H1 (cell line): Measurements from ENCODE around the gene NFATC1. TPM values are rescaled to one million over a fixed set of nuclear protein-coding genes. Genes with fewer than 3 reads are reported as not detected.

Experiments
- CTCF ChIA-PET: fragments of 300-600 bp; sonication (Branson Sonifier 250); formaldehyde crosslinking; loops from one replicate; lab custom pipeline; 2021; ENCODE audit not compliant: partially characterized antibody; lab: Charles Lee
- POLR2A ChIA-PET: fragments of 300-600 bp; sonication (Branson Sonifier 250); formaldehyde crosslinking; loops from one replicate; lab custom pipeline; 2021; ENCODE audit warnings: inconsistent platforms; ENCODE audit not compliant: partially characterized antibody; lab: Charles Lee
- DNase-seq, 2 experiments: peaks; one replicate each; pipeline versions ENCODE4 v3.0.0 to v3.0.0-alpha.2; 2010 to 2022; ENCODE audit warnings: low spot score in 2 of 2, low read depth in 1 of 2, mixed read lengths in 1 of 2
- FAIRE-seq: peaks from 2 replicates; lab custom pipeline; 2011; peaks lifted over from hg19 to GRCh38; lab: Jason Lieb, UNC
- H2AFZ ChIP-seq: 2 replicates; pipeline ENCODE4 v1.8.1; 2012; ENCODE audit warnings: low read length, inconsistent platforms
- H2AK5ac ChIP-seq: 2 replicates; pipeline ENCODE4 v1.6.1; 2013; ENCODE audit warnings: low read depth, low read length
- H2BK120ac ChIP-seq: replicated peaks from 2 replicates; pipeline ENCODE3; 2013; ENCODE audit warnings: low read depth, low read length, inconsistent platforms
- H2BK12ac ChIP-seq: 2 replicates; pipeline ENCODE4 v1.6.1; 2013; ENCODE audit warnings: low read depth, low read length
- H2BK15ac ChIP-seq: 2 replicates; pipeline ENCODE4 v1.6.1; 2013; ENCODE audit warnings: low read length
- H2BK20ac ChIP-seq: 2 replicates; pipeline ENCODE4 v1.6.1; 2013; ENCODE audit warnings: low read length
- H2BK5ac ChIP-seq: 2 replicates; pipeline ENCODE4 v1.6.1; 2013; ENCODE audit warnings: low read depth, low read length
- H3K14ac ChIP-seq: 2 replicates; pipeline ENCODE4 v1.6.1; 2013; ENCODE audit warnings: inconsistent platforms; ENCODE audit not compliant: insufficient read length
- H3K18ac ChIP-seq: 2 replicates; pipeline ENCODE4 v1.6.1; 2013; ENCODE audit warnings: low read length; ENCODE audit errors: extremely low read depth
- H3K23ac ChIP-seq: 2 replicates; pipeline ENCODE4 v1.6.1; 2013; ENCODE audit warnings: inconsistent platforms; ENCODE audit not compliant: insufficient read length
- H3K23me2 ChIP-seq: 2 replicates; pipeline ENCODE4 v1.6.1; 2013; ENCODE audit warnings: low read depth, low read length
- H3K27ac ChIP-seq: 2 replicates; pipeline ENCODE4 v1.6.1; 2011; ENCODE audit warnings: low read depth, low read length, inconsistent platforms
- H3K27me3 ChIP-seq, 4 experiments: replicated peaks in 1 of 4; 1 replicate in 1 of 4; 2 replicates in 3 of 4; pipeline versions ENCODE4 v1.6.1 to v1.8.1; 2011 to 2013; ENCODE audit warnings: low read length in 3 of 4, mild to moderate bottlenecking in 3 of 4, inconsistent platforms in 2 of 4, mixed read lengths in 2 of 4, moderate library complexity in 1 of 4; ENCODE audit not compliant: control insufficient read depth in 3 of 4, insufficient read depth in 3 of 4; ENCODE audit errors: extremely low read depth in 1 of 4
- H3K36me3 ChIP-seq, 4 experiments: 2 replicates each; pipeline versions ENCODE4 v1.6.1 to v1.8.1; 2011 to 2013; ENCODE audit warnings: mild to moderate bottlenecking in 4 of 4, low read length in 3 of 4, moderate library complexity in 2 of 4, control low read depth in 1 of 4, inconsistent platforms in 1 of 4; ENCODE audit not compliant: insufficient read depth in 4 of 4, control insufficient read depth in 2 of 4
- H3K4ac ChIP-seq: replicated peaks from 2 replicates; pipeline ENCODE3; 2013; ENCODE audit warnings: low read length, low read depth, mixed read lengths, inconsistent platforms; ENCODE audit not compliant: insufficient read length
- H3K4me1 ChIP-seq, 4 experiments: replicated peaks in 1 of 4; 1 replicate in 1 of 4; 2 replicates in 3 of 4; pipeline versions ENCODE4 v1.6.1 to v1.8.1; 2011 to 2013; ENCODE audit warnings: low read length in 3 of 4, inconsistent platforms in 2 of 4, mixed read lengths in 1 of 4; ENCODE audit not compliant: insufficient read depth in 4 of 4, control insufficient read depth in 3 of 4
- H3K4me2 ChIP-seq, 2 experiments: 2 replicates each; pipeline versions ENCODE4 v1.6.1 to v1.8.1; 2011 to 2013; ENCODE audit warnings: low read depth in 2 of 2, low read length in 2 of 2, control low read depth in 1 of 2, inconsistent platforms in 1 of 2, mild to moderate bottlenecking in 1 of 2; ENCODE audit not compliant: insufficient read depth in 1 of 2
- H3K4me3 ChIP-seq, 4 experiments: fragments of 200-600, 300-600 bp in 1 of 4; sonication (generic), shearing (Covaris generic), sonication (Bioruptor Twin) in 1 of 4; 2 replicates each; pipeline versions ENCODE4 v1.5.1 to v1.8.1; 2011 to 2016; ENCODE audit warnings: low read length in 4 of 4, low read depth in 3 of 4, control low read depth in 2 of 4, inconsistent platforms in 2 of 4, mild to moderate bottlenecking in 2 of 4, mixed read lengths in 1 of 4, moderate library complexity in 1 of 4; ENCODE audit not compliant: insufficient read depth in 2 of 4; ENCODE audit errors: extremely low read depth in 1 of 4
- H3K56ac ChIP-seq: replicated peaks from 2 replicates; pipeline ENCODE3; 2013; ENCODE audit warnings: low read depth, mild to moderate bottlenecking, mixed read lengths, low read length, inconsistent platforms; ENCODE audit not compliant: insufficient read length
- H3K79me1 ChIP-seq: 2 replicates; pipeline ENCODE4 v1.6.1; 2013; ENCODE audit warnings: low read depth, low read length, control low read depth
- H3K79me2 ChIP-seq, 2 experiments: 2 replicates each; pipeline versions ENCODE4 v1.6.1 to v1.8.1; 2012 to 2013; ENCODE audit warnings: low read length in 2 of 2, mild to moderate bottlenecking in 2 of 2, inconsistent platforms in 1 of 2; ENCODE audit not compliant: insufficient read depth in 2 of 2, control insufficient read depth in 1 of 2
- H3K9ac ChIP-seq, 4 experiments: replicated peaks in 1 of 4; 1 replicate in 1 of 4; 2 replicates in 3 of 4; pipeline versions ENCODE4 v1.6.1 to v1.8.1; 2011 to 2013; ENCODE audit warnings: low read depth in 3 of 4, low read length in 3 of 4, control low read depth in 2 of 4, mild to moderate bottlenecking in 2 of 4, moderate library complexity in 2 of 4, inconsistent platforms in 1 of 4; ENCODE audit errors: extremely low read depth in 1 of 4
- H3K9me3 ChIP-seq, 2 experiments: 2 replicates each; pipeline versions ENCODE4 v1.6.1 to v1.8.1; 2012 to 2013; ENCODE audit warnings: mild to moderate bottlenecking in 2 of 2, moderate library complexity in 2 of 2, control low read depth in 1 of 2, inconsistent platforms in 1 of 2, low read depth in 1 of 2, low read length in 1 of 2, mixed read lengths in 1 of 2; ENCODE audit not compliant: insufficient read depth in 2 of 2
- H4K20me1 ChIP-seq, 2 experiments: replicated peaks in 1 of 2; 2 replicates each; pipeline versions ENCODE3 to v1.8.1; 2011 to 2013; ENCODE audit warnings: inconsistent platforms in 2 of 2, low read length in 2 of 2, mild to moderate bottlenecking in 1 of 2; ENCODE audit not compliant: insufficient read depth in 2 of 2, control insufficient read depth in 1 of 2
- H4K5ac ChIP-seq: 2 replicates; pipeline ENCODE4 v1.6.1; 2013; ENCODE audit warnings: low read length, low read depth, mixed read lengths, inconsistent platforms; ENCODE audit not compliant: insufficient read length
- H4K8ac ChIP-seq: 2 replicates; pipeline ENCODE4 v1.8.0; 2013; ENCODE audit warnings: mild to moderate bottlenecking, moderate library complexity, low read length, inconsistent platforms; ENCODE audit not compliant: insufficient read depth; ENCODE audit errors: extremely low read depth
- H4K91ac ChIP-seq: replicated peaks from 2 replicates; pipeline ENCODE3; 2013; ENCODE audit warnings: low read length, mixed read lengths, inconsistent platforms; ENCODE audit not compliant: insufficient read length
- ASH2L ChIP-seq: fragments of 200-600, 300-600 bp; sonication (generic); IDR thresholded peaks from one replicate; pipeline ENCODE4 v1.7.1; 2017; ENCODE audit warnings: low read length
- BCL11A ChIP-seq, 2 experiments: IDR thresholded peaks; one replicate each; pipeline ENCODE4 v1.6.1; 2011; ENCODE audit warnings: low read depth in 2 of 2, low read length in 2 of 2, mild to moderate bottlenecking in 2 of 2
- CBX8 ChIP-seq: fragments of 300-800, 300-1000 bp; sonication (generic); IDR thresholded peaks from 2 replicates; pipeline ENCODE4 v1.7.1; 2016; ENCODE audit warnings: low read depth, low read length, borderline replicate concordance
- CTBP2 ChIP-seq: IDR thresholded peaks from 2 replicates; pipeline ENCODE4 v1.7.0; 2011; ENCODE audit warnings: borderline replicate concordance, mild to moderate bottlenecking, moderate library complexity, mixed read lengths, low read length; ENCODE audit not compliant: insufficient read depth, insufficient read length
- EP300 ChIP-seq, 2 experiments: IDR thresholded peaks; 1 replicate in 1 of 2; 2 replicates in 1 of 2; pipeline ENCODE4 v1.6.1; 2011 to 2012; ENCODE audit warnings: low read depth in 2 of 2, low read length in 2 of 2, mild to moderate bottlenecking in 2 of 2, borderline replicate concordance in 1 of 2, inconsistent platforms in 1 of 2, moderate library complexity in 1 of 2
- EZH2 ChIP-seq: fragments of 200-600 bp; sonication (generic); IDR thresholded peaks from 2 replicates; pipeline ENCODE4 v1.7.1; 2012; ENCODE audit warnings: low read depth, mild to moderate bottlenecking, moderate library complexity, low read length, inconsistent platforms; ENCODE audit not compliant: severe bottlenecking
- HDAC2 ChIP-seq, 2 experiments: fragments of 300-600 bp in 1 of 2; sonication (generic) in 1 of 2; IDR thresholded peaks; 2 replicates each; pipeline ENCODE4 v1.6.1; 2011 to 2012; ENCODE audit warnings: low read depth in 2 of 2, low read length in 2 of 2, mild to moderate bottlenecking in 2 of 2, moderate library complexity in 2 of 2, borderline replicate concordance in 1 of 2, inconsistent platforms in 1 of 2
- JUND ChIP-seq: IDR thresholded peaks from 2 replicates; pipeline ENCODE4 v1.6.1; 2011; ENCODE audit warnings: mild to moderate bottlenecking, improper control_type of control experiment, low read length
- KDM1A ChIP-seq: fragments of 200-600, 300-600 bp; sonication (generic); IDR thresholded peaks from 2 replicates; pipeline ENCODE4 v1.7.1; 2016; ENCODE audit warnings: mild to moderate bottlenecking, low read length, borderline replicate concordance
- PHF8 ChIP-seq: fragments of 200-600 bp; sonication (generic); conservative IDR thresholded peaks from 2 replicates; pipeline ENCODE4 v1.7.1; 2012; ENCODE audit warnings: low read depth, mild to moderate bottlenecking, inconsistent platforms, low read length, moderate library complexity
- ZNF274 ChIP-seq: IDR thresholded peaks from 2 replicates; pipeline ENCODE4 v1.7.0; 2012; ENCODE audit warnings: low read length, borderline replicate concordance; ENCODE audit errors: extremely low read depth
- WGBS, 2 experiments: shearing (Covaris generic) in 1 of 2; methylation state at CpG; one replicate each; pipeline versions ENCODE4 v1.1.6 to v1.1.7; 2013 to 2015; ENCODE audit warnings: low lambda C conversion rate in 2 of 2, mixed read lengths in 2 of 2, inconsistent platforms in 1 of 2, low coverage in 1 of 2, missing lambda C conversion rate in 1 of 2; ENCODE audit not compliant: insufficient replicate concordance in 2 of 2, insufficient coverage in 1 of 2, insufficient read length in 1 of 2; ENCODE audit errors: extremely low coverage in 1 of 2, missing lambda C conversion rate in 1 of 2; 5-methylcytosine and 5-hydroxymethylcytosine counted together
- polyA plus RNA-seq, 7 experiments: library from polyadenylated mRNA; depleted of rRNA in 3 of 7; stranded (reverse) in 5 of 7; unstranded in 2 of 7; fragments of >200 nt in 5 of 7; fragments of 200-250 nt in 2 of 7; gene quantifications; 1 replicate in 5 of 7; 2 replicates in 1 of 7; 4 replicates in 1 of 7; pipeline versions ENCODE4 v1.2.1 to v1.2.3, GENCODE V29; 2011 to 2013; ENCODE audit warnings: missing spikeins in 2 of 7, mixed read lengths in 2 of 7
- total RNA-seq: library from RNA; stranded (reverse); fragmentation: NEBNext Ultra II Directional; extraction: Animal tissue kit (Norgen Biotek cat#: 25700); gene quantifications from 2 replicates; pipeline ENCODE4 v1.2.1, GENCODE V29; 2021

NFATC1 gene
- total and polyA plus RNA-seq, 2 of the 8 experiments (the other 6 are each of a cell fraction or from before 2014, with no cell fraction given), result 2.0 to 6.6 TPM

- FAIRE-seq (no peak), DNase-seq (peak in 1 of 2 experiments; percentile 24)
- no peak overlapping the region for H2AFZ ChIP-seq
- no peak overlapping the region for H2AK5ac ChIP-seq
- H3K27ac ChIP-seq, result no peak overlapping the region
- CTCF ChIA-PET, result interaction anchor here (1.0 kb wide), 1 partner anchor 14 kb away, joined by 3 read pairs; no protein-coding TSS in a partner anchor
- H4K5ac ChIP-seq, result no peak overlapping the region
- no peak overlapping the region for H4K91ac ChIP-seq
- no peaks in the 10 kb centered on the region; a peak in 1 of 7 replicates for H3K27me3 ChIP-seq
- H3K79me1 ChIP-seq, result no peaks in the 10 kb centered on the region
- H2BK5ac ChIP-seq, result no peak overlapping the region
- H3K18ac ChIP-seq, result no peak overlapping the region
- H2BK120ac ChIP-seq, result no peak overlapping the region
- H3K9ac ChIP-seq, result no peak overlapping the region
- H3K36me3 ChIP-seq, result no peaks in the 10 kb centered on the region
- no peak overlapping the region for H4K8ac ChIP-seq
- 90% methylated on average over 6 of the region's 6 CpGs; no CpG with 5 or more reads in 1 of the 2 experiments for WGBS, 2 experiments
- no peaks in the 10 kb centered on the region for H3K23me2 ChIP-seq
- H3K14ac ChIP-seq, result no peak overlapping the region
- POLR2A ChIA-PET, result no interaction called here
- H3K4ac ChIP-seq, result no peak overlapping the region
- no peak overlapping the region for H3K23ac ChIP-seq
- H3K4me1 ChIP-seq, result peaks cover 0 to 3% (median 1%) of the 10 kb centered on the region in 4 experiments; a peak in 4 of 7 replicates
- H2BK20ac ChIP-seq, result no peak overlapping the region
- H4K20me1 ChIP-seq, result no peaks in the 10 kb centered on the region
- no peak overlapping the region for H3K4me3 ChIP-seq
- H2BK15ac ChIP-seq, result no peak overlapping the region
- H3K56ac ChIP-seq, result no peak overlapping the region
- no peaks in the 10 kb centered on the region for H3K79me2 ChIP-seq
- no peak overlapping the region for H2BK12ac ChIP-seq
- H3K4me2 ChIP-seq, result no peak overlapping the region
- peaks cover 8 to 18% of the 10 kb centered on the region in 2 experiments; a peak in 3 of 4 replicates for H3K9me3 ChIP-seq
- TF ChIP-seq EZH2 (no peak), BCL11A (IDR thresholded peaks at IDR 0.05; ENCODE audit: low read depth in 2 of 2, low read length in 2 of 2) (no peak), ZNF274 (no peak), CBX8 (no peak), KDM1A (no peak), HDAC2 (IDR thresholded peaks at IDR 0.05; ENCODE audit: borderline replicate concordance in 1 of 2, low read depth in 2 of 2, low read length in 2 of 2) (no peak), JUND (no peak), CTBP2 (no peak), PHF8 (no peak), ASH2L (no peak), EP300 (IDR thresholded peaks at IDR 0.05; ENCODE audit: borderline replicate concordance in 1 of 2, low read depth in 2 of 2, low read length in 2 of 2) (no peak)
Observed at GRCh38 chr18:79572848-79573451, 177.2 kb downstream of the NFATC1 start.
